Neural cell (in vitro differentiated cells): Measurements from ENCODE around the gene PRKG1.

Experiments used
- CTCF ChIP-seq: fragments of 450-650 bp; IDR thresholded peaks from 2 replicates; pipeline ENCODE4 v1.5.1; 2014; ENCODE audit warnings: antibody characterized with exemption, mild to moderate bottlenecking, moderate library complexity; ENCODE audit not compliant: poor library complexity, severe bottlenecking
- EP300 ChIP-seq: fragments of 450-650 bp; conservative IDR thresholded peaks from 2 replicates; pipeline ENCODE4 v1.6.1; 2014; ENCODE audit warnings: antibody characterized with exemption, mild to moderate bottlenecking, moderate library complexity; ENCODE audit not compliant: poor library complexity, severe bottlenecking
- EZH2 ChIP-seq: fragments of 200-600, 300-800 bp; shearing (Covaris generic), sonication (generic); IDR thresholded peaks from 2 replicates; pipeline ENCODE4 v1.6.1; 2014; ENCODE audit warnings: antibody characterized with exemption, low read length, borderline replicate concordance, mild to moderate bottlenecking; ENCODE audit not compliant: insufficient read depth, poor library complexity, severe bottlenecking
- MXI1 ChIP-seq: fragments of 450-650 bp; conservative IDR thresholded peaks from 2 replicates; pipeline ENCODE4 v1.6.1; 2014; ENCODE audit warnings: antibody characterized with exemption, mild to moderate bottlenecking; ENCODE audit not compliant: poor library complexity, severe bottlenecking
- POLR2AphosphoS5 ChIP-seq: IDR thresholded peaks from 2 replicates; pipeline ENCODE4 v1.6.1; 2012
- RAD21 ChIP-seq: fragments of 450-650 bp; conservative IDR thresholded peaks from 2 replicates; pipeline ENCODE4 v1.6.1; 2014; ENCODE audit warnings: antibody characterized with exemption, mild to moderate bottlenecking, moderate library complexity
- SMC3 ChIP-seq: fragments of 450-650 bp; conservative IDR thresholded peaks from 2 replicates; pipeline ENCODE4 v1.6.1; 2014; ENCODE audit warnings: antibody characterized with exemption, mild to moderate bottlenecking, moderate library complexity; ENCODE audit not compliant: poor library complexity
- TAF1 ChIP-seq: IDR thresholded peaks from 2 replicates; pipeline ENCODE4 v1.6.1; 2012; ENCODE audit warnings: low read depth
- TF ChIP-seq, protein P1 (sequence below): IDR thresholded peaks from 2 replicates; pipeline ENCODE4 v1.6.1; 2012; ENCODE audit warnings: borderline replicate concordance

DNA sequence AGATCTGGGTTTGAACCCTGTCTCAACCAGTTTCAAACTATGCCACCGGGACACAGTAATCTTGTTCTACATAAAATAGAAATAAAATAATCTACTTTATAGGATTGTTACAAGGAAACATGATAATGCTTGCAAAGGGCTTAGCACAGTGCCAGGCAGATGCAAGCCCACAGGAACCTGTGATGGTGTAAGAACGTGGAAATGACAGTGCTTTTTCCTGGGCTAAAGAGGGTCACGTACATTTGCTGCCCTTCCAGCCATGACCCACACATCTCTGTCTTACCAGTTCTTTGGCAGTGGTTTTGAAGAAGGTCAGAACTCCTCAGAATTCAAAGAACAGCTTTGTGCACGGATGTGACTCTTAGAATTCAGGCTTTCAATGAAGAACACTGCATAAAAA is 342.2 kb downstream of the PRKG1 start:
- TF ChIP-seq RAD21 (no peak), EP300 (no peak), CTCF (no peak), TAF1 (no peak), EZH2 (no peak), MXI1 (no peak), POLR2AphosphoS5 (no peak), SMC3 (no peak)
- TF ChIP-seq, protein P1, sequence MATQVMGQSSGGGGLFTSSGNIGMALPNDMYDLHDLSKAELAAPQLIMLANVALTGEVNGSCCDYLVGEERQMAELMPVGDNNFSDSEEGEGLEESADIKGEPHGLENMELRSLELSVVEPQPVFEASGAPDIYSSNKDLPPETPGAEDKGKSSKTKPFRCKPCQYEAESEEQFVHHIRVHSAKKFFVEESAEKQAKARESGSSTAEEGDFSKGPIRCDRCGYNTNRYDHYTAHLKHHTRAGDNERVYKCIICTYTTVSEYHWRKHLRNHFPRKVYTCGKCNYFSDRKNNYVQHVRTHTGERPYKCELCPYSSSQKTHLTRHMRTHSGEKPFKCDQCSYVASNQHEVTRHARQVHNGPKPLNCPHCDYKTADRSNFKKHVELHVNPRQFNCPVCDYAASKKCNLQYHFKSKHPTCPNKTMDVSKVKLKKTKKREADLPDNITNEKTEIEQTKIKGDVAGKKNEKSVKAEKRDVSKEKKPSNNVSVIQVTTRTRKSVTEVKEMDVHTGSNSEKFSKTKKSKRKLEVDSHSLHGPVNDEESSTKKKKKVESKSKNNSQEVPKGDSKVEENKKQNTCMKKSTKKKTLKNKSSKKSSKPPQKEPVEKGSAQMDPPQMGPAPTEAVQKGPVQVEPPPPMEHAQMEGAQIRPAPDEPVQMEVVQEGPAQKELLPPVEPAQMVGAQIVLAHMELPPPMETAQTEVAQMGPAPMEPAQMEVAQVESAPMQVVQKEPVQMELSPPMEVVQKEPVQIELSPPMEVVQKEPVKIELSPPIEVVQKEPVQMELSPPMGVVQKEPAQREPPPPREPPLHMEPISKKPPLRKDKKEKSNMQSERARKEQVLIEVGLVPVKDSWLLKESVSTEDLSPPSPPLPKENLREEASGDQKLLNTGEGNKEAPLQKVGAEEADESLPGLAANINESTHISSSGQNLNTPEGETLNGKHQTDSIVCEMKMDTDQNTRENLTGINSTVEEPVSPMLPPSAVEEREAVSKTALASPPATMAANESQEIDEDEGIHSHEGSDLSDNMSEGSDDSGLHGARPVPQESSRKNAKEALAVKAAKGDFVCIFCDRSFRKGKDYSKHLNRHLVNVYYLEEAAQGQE, result no peak
